ENCODE measurements around the gene PIGT.
"Not testable (repeated sequence)": the region's sequence is repeated elsewhere in the genome, so short reads cannot be mapped to it uniquely, and the experiment has no call there.

PIGT gene

DNA sequence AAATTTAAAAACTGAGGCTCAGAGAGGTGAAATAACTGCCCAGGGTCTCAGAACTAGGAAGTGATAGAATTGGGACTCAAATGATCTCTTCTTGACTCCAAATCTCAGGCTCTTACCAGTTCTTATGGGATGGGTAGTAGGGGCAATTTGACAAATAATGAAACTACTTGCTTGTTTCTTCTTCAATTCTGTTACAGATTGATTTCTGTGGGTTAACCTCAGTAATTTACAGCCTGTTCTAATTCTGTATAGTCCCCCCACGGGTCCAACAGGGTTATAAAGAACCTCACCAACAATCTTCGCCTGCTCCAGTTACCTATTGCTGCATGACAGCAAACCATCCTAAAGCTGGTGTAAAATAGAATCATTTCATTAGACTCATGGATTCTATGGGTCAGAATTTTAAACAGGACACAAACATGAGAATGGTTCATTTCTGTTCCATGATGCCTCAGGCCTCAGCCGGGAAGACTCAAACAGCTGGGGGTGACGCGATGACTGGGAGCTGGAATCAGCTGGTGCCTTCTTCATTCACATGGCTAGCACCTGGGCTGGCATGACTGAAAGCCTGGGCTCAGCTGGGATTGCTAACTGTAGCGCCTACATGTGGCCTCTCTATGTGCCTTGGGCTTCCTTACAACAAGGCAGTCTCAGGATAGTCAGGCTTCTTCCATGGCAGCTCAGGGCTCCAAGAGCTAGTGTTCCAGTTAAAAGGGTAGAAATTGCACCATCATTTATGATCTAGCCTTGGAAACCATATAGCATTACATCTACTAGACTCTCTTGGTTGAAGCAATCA, 47.0 kb downstream of the PIGT start:
- no peak for DNase-seq (ENCODE audit: low read depth)

DNA sequence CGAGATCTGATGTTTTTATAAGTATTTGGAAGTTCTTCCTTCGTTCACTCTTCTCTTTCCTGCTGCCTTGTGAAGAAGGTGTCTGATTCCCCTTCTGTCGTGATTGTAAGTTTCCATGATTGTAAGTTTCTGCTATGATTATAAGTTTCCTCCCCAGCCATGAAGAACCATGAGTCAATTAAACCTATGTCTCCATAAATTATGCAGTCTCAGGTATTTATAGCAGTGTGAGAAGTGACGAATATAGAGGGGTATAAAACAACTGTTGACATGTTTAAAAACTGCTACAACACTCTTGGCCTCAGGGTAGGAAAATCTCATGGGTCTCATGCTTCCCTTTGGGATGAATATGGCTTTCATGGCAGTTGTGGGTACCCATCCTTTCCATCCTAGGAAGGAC, 47.8 kb downstream of the PIGT start:
- no peak for DNase-seq (ENCODE audit: low read depth)

DNA sequence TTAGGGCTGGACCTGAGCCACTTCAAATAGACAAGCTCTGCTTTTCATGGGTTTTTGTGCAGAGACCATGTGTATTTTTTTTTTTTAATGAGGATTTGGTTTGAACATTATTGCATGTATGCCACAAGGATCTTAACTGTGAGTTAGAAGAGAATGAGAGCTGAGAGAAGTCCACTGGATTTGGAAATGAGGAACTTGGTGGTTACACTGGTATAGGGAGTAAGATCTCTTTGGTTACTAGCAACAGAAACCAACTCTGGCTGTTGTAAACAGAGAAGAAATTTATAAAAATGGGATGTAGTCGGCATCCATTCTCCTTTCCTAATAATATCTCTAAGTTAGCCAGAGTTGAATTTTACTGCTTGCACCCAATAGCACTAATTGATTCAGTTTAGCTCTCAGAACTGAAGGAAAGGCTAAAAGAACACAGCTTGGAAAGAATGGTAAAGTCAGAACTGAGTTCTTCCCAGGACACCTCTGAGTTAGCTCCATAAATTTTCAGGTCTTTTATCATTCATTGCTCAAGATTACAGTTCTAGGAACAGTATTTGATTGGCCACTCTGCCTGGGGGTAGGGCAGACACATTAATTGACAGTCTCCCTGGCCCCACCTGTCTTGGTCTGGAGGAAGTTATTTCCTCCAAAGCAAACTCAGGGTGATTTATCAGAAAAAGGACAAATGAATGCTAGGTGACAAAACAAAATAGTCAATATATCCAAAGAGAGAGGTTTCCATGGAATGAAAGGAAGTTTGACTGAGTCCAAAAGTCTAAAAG, 49.7 kb downstream of the PIGT start:
- DNase-seq (ENCODE audit: low read depth), result no peak

DNA sequence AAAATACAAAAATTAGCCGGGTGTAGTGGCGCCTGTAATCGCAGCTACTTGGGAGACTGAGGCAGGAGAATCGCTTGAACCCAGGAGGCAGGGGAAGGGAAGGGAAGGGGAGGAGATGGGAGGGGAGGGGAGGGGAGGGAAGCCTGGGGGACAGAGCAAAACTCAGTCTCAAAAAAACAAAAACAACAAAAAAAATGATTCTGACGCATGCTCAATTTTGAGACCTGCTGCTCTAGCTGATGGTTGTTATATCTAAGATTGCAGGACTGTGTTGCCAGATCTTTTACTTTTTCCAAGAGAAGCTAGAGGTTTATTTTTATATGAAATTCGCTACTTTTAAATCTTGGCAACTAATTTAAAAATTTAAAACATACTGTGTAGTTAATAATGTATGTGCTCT, 51.2 kb downstream of the PIGT start:
- DNase-seq (ENCODE audit: low read depth), result no peak

DNA sequence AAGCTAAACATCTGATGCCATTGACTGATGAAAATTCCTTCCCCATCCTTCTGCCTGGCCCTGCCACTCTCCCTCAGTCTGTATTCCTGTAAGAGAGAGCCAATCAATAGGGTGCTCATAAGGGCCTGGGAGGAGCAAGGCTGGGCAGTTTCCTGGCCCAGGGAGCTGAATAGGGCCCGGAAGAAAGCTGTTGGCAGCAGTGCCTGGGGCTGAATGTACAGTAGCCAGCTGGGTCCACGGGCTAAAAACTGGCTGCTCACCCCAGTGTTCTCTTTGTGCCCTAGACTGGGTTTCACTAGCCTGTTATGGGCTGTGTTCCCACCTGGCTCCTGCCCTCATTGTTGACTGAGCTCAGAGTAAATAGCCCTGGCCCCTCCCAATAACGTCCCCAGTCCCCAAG, 51.9 kb downstream of the PIGT start:
- no peak for DNase-seq (ENCODE audit: low read depth)

DNA sequence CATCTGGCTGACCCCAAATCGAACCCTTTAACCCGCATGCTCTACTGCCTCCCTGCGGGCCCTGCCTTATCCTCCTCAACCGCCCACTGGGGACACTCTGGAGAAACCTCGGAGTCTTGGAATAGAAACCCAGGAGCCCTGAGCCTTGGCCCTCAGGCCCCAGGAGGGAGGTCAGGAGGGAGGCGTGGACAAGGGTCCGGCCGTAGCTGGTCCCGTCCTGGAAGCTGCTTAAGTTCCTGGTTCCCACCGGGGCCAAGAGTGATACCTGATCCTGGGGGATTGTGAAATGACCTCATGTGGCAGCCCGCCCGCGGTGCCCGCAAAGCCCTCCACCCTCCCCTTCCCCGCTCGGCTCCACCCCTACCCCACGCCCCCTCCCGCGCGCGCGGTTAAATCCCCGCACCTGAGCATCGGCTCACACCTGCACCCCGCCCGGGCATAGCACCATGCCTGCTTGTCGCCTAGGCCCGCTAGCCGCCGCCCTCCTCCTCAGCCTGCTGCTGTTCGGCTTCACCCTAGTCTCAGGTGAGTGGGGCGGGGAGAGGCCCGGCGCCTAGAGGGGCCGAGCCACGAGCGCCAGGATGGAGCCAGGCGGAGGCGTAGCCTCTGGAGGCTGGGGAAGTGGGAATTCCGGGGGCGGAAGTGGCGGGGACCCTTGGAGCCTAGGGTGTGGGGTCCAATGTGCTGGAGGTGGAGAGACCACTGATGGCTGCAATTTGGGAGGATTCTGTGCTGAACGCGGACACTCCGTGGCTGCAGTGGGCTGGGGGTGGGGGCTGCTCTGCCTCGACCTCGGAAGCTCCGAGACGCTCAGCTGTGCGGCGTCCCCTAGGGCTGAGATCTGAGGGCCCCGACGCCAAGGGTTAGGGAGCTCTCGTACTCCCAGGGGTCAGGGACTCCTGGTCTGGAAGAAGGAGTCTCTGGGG, 53.7 kb downstream of the PIGT start, which contains the start of gene WFDC2:
TSS of gene WFDC2 (plus strand) at position 418 of the 926 bp plus-strand sequence. CDS start at position 447, 29 bp downstream.
- DNase-seq (ENCODE audit: low read depth), result no peak

DNA sequence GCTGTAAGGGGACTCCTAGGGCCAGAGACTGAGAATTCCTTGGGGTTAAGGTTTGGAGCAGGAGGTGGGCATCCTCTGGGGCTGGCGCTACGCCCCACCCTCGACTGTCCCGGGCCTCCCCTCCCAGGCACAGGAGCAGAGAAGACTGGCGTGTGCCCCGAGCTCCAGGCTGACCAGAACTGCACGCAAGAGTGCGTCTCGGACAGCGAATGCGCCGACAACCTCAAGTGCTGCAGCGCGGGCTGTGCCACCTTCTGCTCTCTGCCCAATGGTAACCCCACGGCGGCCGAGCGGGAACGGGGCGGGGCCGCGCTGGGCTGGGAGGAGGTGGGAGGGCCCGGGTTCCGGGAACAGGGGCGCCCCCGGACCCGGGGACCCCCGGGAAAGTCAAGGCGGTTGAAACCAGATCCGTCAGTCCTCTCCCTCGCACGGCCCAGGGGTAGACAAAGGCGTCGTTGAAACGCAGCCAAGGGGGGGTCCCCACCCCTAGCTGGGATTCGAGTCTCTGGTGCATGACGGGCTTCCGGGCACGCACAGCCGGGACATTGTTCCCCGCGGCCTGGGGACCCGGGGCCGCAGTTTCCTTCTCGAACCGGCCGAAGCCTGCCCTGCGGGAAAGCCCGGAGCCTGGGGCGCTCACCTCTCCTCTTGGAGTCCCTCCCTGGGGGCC, 54.5 kb downstream of the PIGT start:
- no peak for DNase-seq (ENCODE audit: low read depth)

DNA sequence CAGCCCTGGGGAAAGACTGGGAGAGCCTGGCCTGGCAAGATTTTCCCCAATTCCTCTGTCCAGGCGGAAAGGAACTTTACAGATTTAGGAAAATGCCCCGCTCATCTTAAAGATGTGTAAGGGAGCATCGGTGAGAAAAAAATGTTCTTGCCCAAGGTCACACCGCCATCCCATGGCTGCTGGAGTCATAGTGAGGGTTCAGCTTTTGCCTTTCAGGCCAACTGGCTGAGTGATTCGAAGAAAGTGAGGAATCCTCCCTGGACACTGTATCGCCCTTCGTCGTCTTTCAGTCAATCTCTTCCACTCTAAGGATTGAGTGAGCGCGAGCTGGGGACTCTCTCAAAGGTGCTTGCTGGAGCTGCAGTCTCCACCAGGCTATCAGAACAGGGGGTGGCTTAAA, 55.0 kb downstream of the PIGT start:
- no peak for DNase-seq (ENCODE audit: low read depth)

DNA sequence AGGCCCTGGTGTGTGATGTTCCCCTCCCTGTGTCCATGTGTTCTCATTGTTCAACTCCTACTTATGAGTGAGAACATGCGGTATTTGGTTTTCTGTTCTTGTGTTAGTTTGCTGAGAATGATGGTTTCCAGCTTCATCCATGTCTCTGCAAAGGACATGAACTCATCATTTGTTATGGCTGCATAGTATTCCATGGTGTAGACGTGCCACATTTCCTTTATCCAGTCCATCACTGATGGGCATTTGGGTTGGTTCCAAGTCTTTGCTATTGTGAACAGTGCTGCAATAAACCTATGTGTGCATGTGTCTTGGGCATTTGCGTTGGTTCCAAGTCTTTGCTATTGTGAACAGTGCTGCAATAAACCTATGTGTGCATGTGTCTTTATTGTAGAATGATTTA, 56.3 kb downstream of the PIGT start:
- not testable (repeated sequence) for DNase-seq (ENCODE audit: low read depth)

All from activated gamma-delta T cell treated with anti-CD3 and anti-CD28 coated beads, Interleukin-2, amount 50 U/mL, for 16 hours (primary cell).